A549 (cell line): ENCODE results near the gene SH2D1A. TPM values are rescaled to one million over a fixed set of nuclear protein-coding genes. Genes with fewer than 3 reads are reported as not detected.

Experiments used
- ATAC-seq, 2 experiments: fragments of 200-7000 bp in 1 of 2; fragments of >200 bp in 1 of 2; cut with Nextera tagmentation in 1 of 2; cut with Tn5 transposase in 1 of 2; 3 replicates each; pipeline versions ENCODE4 v1.8.0 to v1.9.1; 2018 to 2020; ENCODE audit warnings: mild to moderate bottlenecking in 1 of 2, moderate library complexity in 1 of 2
- CTCF ChIA-PET: fragments of 300-600 bp; sonication (Branson Sonifier 250); formaldehyde crosslinking; extraction: SDS; loops from one replicate; lab custom pipeline; 2021; ENCODE audit warnings: antibody characterized with exemption, inconsistent platforms; lab: Yijun Ruan, JAX
- POLR2A ChIA-PET: fragments of 350-600 bp; formaldehyde crosslinking; extraction: SDS; loops from one replicate; lab custom pipeline; 2021; ENCODE audit warnings: antibody characterized with exemption, inconsistent platforms; lab: Yijun Ruan, JAX
- DNase-seq, 2 experiments: peaks; one replicate each; pipeline versions ENCODE4 v3.0.0 to v3.0.0-alpha.2; 2011 to 2016; ENCODE audit warnings: low read depth in 1 of 2, low spot score in 1 of 2
- FAIRE-seq: peaks from 2 replicates; lab custom pipeline; 2011; peaks lifted over from hg19 to GRCh38; lab: Jason Lieb, UNC
- H3K27ac ChIP-seq, 2 experiments: fragments of >200 bp; sonication (Bioruptor Twin); formaldehyde crosslinking; 3 replicates each; pipeline ENCODE4 v1.5.1; 2016 to 2017
- H3K4me1 ChIP-seq: fragments of >200 bp; sonication (Bioruptor Twin); formaldehyde crosslinking; 3 replicates; pipeline ENCODE4 v1.6.1; 2016
- H3K4me2 ChIP-seq: fragments of >200 bp; sonication (Bioruptor Twin); formaldehyde crosslinking; 3 replicates; pipeline ENCODE4 v1.6.1; 2016
- H3K4me3 ChIP-seq: fragments of >200 bp; sonication (Bioruptor Twin); formaldehyde crosslinking; 3 replicates; pipeline ENCODE4 v1.5.1; 2016
- H3K9me3 ChIP-seq: fragments of >200 bp; sonication (Bioruptor Twin); formaldehyde crosslinking; 3 replicates; pipeline ENCODE4 v1.6.1; 2016
- CEBPB ChIP-seq, 2 experiments: fragments of >200 bp in 1 of 2; sonication (Bioruptor Twin) in 1 of 2; formaldehyde crosslinking in 1 of 2; IDR thresholded peaks; 2 replicates each; pipeline ENCODE4 v1.6.1; 2012 to 2016
- CHD2 ChIP-seq: fragments of 150-350 bp; IDR thresholded peaks from 2 replicates; pipeline ENCODE4 v1.6.1; 2014; ENCODE audit warnings: low read length; ENCODE audit not compliant: partially characterized antibody
- EHF ChIP-seq: fragments of 250-450 bp; sonication (Bioruptor Pico); IDR thresholded peaks from 2 replicates; pipeline ENCODE4 v1.5.0; 2020; ENCODE audit warnings: mild to moderate bottlenecking
- EP300 ChIP-seq, 2 experiments: fragments of >200 bp; sonication (Bioruptor Twin); formaldehyde crosslinking; IDR thresholded peaks; 2 replicates in 1 of 2; 3 replicates in 1 of 2; pipeline ENCODE4 v1.6.1; 2016 to 2017
- FOXS1 ChIP-seq: fragments of 250-450 bp; sonication (Bioruptor Pico); IDR thresholded peaks from 2 replicates; pipeline ENCODE4 v1.5.0; 2020; ENCODE audit warnings: mild to moderate bottlenecking, moderate library complexity
- GATA3 ChIP-seq: IDR thresholded peaks from 2 replicates; pipeline ENCODE4 v1.6.1; 2012; ENCODE audit warnings: borderline replicate concordance
- HOXB5 ChIP-seq: fragments of 250-450 bp; sonication (Bioruptor Pico); IDR thresholded peaks from 2 replicates; pipeline ENCODE4 v1.5.0; 2020; ENCODE audit warnings: mild to moderate bottlenecking, moderate library complexity
- JUN ChIP-seq, 2 experiments: fragments of >200 bp; sonication (Bioruptor Twin); formaldehyde crosslinking; IDR thresholded peaks; 2 replicates in 1 of 2; 3 replicates in 1 of 2; pipeline ENCODE4 v1.6.1; 2016 to 2017
- KDM1A ChIP-seq: fragments of 200-600 bp; sonication (generic); IDR thresholded peaks from 2 replicates; pipeline ENCODE4 v1.6.1; 2016; ENCODE audit warnings: low read depth, mild to moderate bottlenecking
- NFE2L2 ChIP-seq: fragments of 150-350 bp; conservative IDR thresholded peaks from 2 replicates; pipeline ENCODE4 v1.6.1; 2014; ENCODE audit warnings: low read length
- NR3C1 ChIP-seq: fragments of >200 bp; sonication (Bioruptor Twin); formaldehyde crosslinking; IDR thresholded peaks from 3 replicates; pipeline ENCODE4 v1.6.1; 2017
- PHF8 ChIP-seq: fragments of 200-600 bp; sonication (generic); IDR thresholded peaks from 2 replicates; pipeline ENCODE4 v1.6.1; 2016; ENCODE audit warnings: low read depth, mild to moderate bottlenecking, antibody characterized with exemption, moderate library complexity, borderline replicate concordance
- RARB ChIP-seq: fragments of 250-450 bp; sonication (Bioruptor Pico); IDR thresholded peaks from 2 replicates; pipeline ENCODE4 v1.8.0; 2021; ENCODE audit warnings: mild to moderate bottlenecking, moderate library complexity
- RFX5 ChIP-seq: fragments of 450-650 bp; IDR thresholded peaks from 2 replicates; pipeline ENCODE4 v1.7.1; 2014; ENCODE audit warnings: antibody characterized with exemption, mild to moderate bottlenecking, moderate library complexity
- SMC3 ChIP-seq: fragments of >200 bp; sonication (Bioruptor Twin); formaldehyde crosslinking; IDR thresholded peaks from 3 replicates; pipeline ENCODE4 v1.6.1; 2018; ENCODE audit warnings: inconsistent platforms
- TP53 ChIP-seq: fragments of 250-450 bp; sonication (Bioruptor Pico); IDR thresholded peaks from 2 replicates; pipeline ENCODE4 v1.5.0; 2021; ENCODE audit warnings: mild to moderate bottlenecking, moderate library complexity
- ZSCAN20 ChIP-seq: fragments of 250-450 bp; sonication (Bioruptor Pico); IDR thresholded peaks from 2 replicates; pipeline ENCODE4 v1.8.0; 2022; ENCODE audit warnings: mild to moderate bottlenecking, moderate library complexity
- WGBS: methylation state at CpG from one replicate; pipeline ENCODE4 v1.1.6; 2017; ENCODE audit errors: missing lambda C conversion rate; 5-methylcytosine and 5-hydroxymethylcytosine counted together
- polyA plus RNA-seq, 4 experiments: library from polyadenylated mRNA; depleted of rRNA in 3 of 4; stranded (reverse); fragments of >200 nt; fragmentation: RNase III in 1 of 4; extraction: RNeasy Plus Mini Kit Qiagen cat#74134 plus additional on column Dnase treatment in 1 of 4; gene quantifications; 2 replicates in 3 of 4; 3 replicates in 1 of 4; pipeline ENCODE4 v1.2.3, GENCODE V29; 2011 to 2017
- TF ChIP-seq, protein P1 (sequence below): IDR thresholded peaks from 2 replicates; pipeline ENCODE4 v1.6.1; 2012; ENCODE audit warnings: low read depth, borderline replicate concordance
- TF ChIP-seq, protein P2 (sequence below): fragments of 450-650 bp; IDR thresholded peaks from 2 replicates; pipeline ENCODE4 v1.6.1; 2014; ENCODE audit warnings: antibody characterized with exemption
- TF ChIP-seq, protein P3 (sequence below): fragments of >200 bp; sonication (Bioruptor Twin); formaldehyde crosslinking; IDR thresholded peaks from 2 replicates; pipeline ENCODE4 v1.6.1; 2016
- TF ChIP-seq, protein P4 (sequence below): IDR thresholded peaks from 2 replicates; pipeline ENCODE4 v1.6.1; 2012
- TF ChIP-seq, protein P5 (sequence below): fragments of 250-450 bp; sonication (Bioruptor Pico); IDR thresholded peaks from 2 replicates; pipeline ENCODE4 v1.5.0; 2020; ENCODE audit warnings: low read depth, mild to moderate bottlenecking, moderate library complexity

SH2D1A gene
- polyA plus RNA-seq, 2 of the 4 experiments (the other 2 are of a cell fraction) = not detected

DNA sequence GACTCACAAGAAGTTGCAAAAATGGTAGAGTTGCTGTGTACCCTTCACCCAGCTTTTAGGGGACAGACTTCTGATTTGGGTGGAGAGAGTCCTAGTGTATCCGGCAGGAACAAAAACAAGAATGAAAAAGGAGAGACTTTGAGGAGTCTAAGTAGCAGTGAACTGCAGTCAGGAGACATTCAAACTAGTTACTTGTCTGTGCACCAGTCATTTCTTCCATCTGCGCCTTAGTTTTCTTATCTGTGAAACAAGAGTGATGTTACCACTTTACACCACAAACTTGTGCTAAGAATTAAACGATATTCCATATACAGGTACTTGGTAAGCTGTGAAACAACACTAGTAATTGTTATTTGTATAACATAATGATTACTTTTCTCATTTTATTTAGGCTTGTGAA lies 47.3 kb downstream of the SH2D1A start:
- ATAC-seq (no peak), FAIRE-seq (no peak)
- 41% methylated on average over 3 of the region's 3 CpGs for whole genome bisulfite sequencing
- Histone ChIP-seq H3K9me3 (no peaks in the 10 kb centered on the region), H3K4me3 (no peak overlapping the region), H3K4me1 (no peaks in the 10 kb centered on the region)
- TF ChIP-seq NFE2L2 (no peak), FOXS1 (CRISPR knock-in tag) (no peak), HOXB5 (CRISPR knock-in tag) (no peak), ZSCAN20 (CRISPR knock-in tag) (no peak), TP53 (CRISPR knock-in tag) (no peak), GATA3 (no peak), RARB (CRISPR knock-in tag) (no peak), EHF (no peak), SMC3 (no peak), CHD2 (no peak)
- TF ChIP-seq, protein P1, sequence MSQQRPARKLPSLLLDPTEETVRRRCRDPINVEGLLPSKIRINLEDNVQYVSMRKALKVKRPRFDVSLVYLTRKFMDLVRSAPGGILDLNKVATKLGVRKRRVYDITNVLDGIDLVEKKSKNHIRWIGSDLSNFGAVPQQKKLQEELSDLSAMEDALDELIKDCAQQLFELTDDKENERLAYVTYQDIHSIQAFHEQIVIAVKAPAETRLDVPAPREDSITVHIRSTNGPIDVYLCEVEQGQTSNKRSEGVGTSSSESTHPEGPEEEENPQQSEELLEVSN = no peak
- TF ChIP-seq, protein P2, sequence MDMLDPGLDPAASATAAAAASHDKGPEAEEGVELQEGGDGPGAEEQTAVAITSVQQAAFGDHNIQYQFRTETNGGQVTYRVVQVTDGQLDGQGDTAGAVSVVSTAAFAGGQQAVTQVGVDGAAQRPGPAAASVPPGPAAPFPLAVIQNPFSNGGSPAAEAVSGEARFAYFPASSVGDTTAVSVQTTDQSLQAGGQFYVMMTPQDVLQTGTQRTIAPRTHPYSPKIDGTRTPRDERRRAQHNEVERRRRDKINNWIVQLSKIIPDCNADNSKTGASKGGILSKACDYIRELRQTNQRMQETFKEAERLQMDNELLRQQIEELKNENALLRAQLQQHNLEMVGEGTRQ = no peak
- TF ChIP-seq, protein P3, sequence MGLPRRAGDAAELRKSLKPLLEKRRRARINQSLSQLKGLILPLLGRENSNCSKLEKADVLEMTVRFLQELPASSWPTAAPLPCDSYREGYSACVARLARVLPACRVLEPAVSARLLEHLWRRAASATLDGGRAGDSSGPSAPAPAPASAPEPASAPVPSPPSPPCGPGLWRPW = no peak
- TF ChIP-seq, all 56 proteins: peak for 0
- Histone ChIP-seq H3K27ac (no peak overlapping the region), H3K4me2 (no peak overlapping the region)
- CTCF ChIA-PET = interaction anchor here (0.7 to 1.5 kb wide), 2 partner anchors 11 to 44 kb away, joined by 4 to 5 read pairs; no protein-coding TSS in a partner anchor
- POLR2A ChIA-PET = no interaction called here
- no peak for DNase-seq

DNA sequence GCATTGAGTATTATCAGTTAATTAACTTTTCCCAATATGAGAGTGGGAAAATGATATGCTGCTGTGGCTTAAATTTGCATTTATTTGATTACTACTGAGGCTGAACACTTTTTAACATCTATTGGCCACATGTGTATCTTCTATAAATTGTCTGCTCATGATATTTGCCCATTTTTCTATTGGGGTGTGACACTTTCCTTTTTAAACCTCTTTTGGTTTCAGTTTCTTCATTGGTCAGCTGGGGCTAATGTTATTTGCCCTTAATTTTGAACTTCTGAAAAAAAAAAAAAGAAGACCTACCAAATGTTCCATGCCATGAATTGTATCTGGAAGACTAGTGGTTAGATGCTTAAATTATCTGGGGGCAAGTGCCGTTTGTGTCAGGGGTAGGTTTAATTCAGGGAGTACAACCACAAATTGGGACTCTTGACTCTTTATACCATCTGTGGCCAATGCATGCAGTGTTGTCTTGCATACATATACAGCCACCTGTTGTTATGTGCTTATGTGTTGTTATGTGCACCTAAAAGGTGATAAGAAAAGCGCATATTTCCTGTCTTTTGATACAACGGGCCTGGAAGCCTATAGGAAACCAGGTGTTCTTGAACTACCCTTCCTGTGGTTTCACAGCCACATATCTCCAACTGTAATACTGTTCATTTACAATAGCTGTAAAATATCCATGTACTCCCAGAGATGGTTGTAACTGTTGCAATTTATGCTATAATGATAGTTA lies 49.0 kb downstream of the SH2D1A start:
- POLR2A ChIA-PET = no interaction called here
- Histone ChIP-seq H3K27ac (no peak overlapping the region), H3K4me3 (no peak overlapping the region), H3K4me2 (no peak overlapping the region), H3K9me3 (no peaks in the 10 kb centered on the region), H3K4me1 (no peaks in the 10 kb centered on the region)
- ATAC-seq (no peak), DNase-seq (no peak), FAIRE-seq (no peak)
- WGBS = 39% methylated on average over 3 of the region's 3 CpGs
- TF ChIP-seq EP300 (IDR thresholded peaks at IDR 0.05) (no peak), RFX5 (no peak), JUN (IDR thresholded peaks at IDR 0.05) (no peak), CEBPB (IDR thresholded peaks at IDR 0.05) (no peak), SMC3 (no peak), CHD2 (no peak), KDM1A (no peak), NR3C1 (no peak), EHF (no peak), TP53 (CRISPR knock-in tag) (no peak), PHF8 (no peak), FOXS1 (CRISPR knock-in tag) (no peak)
- TF ChIP-seq, protein P2 = no peak
- TF ChIP-seq, protein P3 = no peak
- TF ChIP-seq, protein P4, sequence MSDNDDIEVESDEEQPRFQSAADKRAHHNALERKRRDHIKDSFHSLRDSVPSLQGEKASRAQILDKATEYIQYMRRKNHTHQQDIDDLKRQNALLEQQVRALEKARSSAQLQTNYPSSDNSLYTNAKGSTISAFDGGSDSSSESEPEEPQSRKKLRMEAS = no peak
- TF ChIP-seq, protein P5, sequence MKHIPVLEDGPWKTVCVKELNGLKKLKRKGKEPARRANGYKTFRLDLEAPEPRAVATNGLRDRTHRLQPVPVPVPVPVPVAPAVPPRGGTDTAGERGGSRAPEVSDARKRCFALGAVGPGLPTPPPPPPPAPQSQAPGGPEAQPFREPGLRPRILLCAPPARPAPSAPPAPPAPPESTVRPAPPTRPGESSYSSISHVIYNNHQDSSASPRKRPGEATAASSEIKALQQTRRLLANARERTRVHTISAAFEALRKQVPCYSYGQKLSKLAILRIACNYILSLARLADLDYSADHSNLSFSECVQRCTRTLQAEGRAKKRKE = no peak
- CTCF ChIA-PET = interaction anchor here (1.0 to 1.9 kb wide), 3 partner anchors 11 to 12 kb away, joined by 3 to 6 read pairs (median 3); no protein-coding TSS in a partner anchor
